GM21360 (cell line): ENCODE data around the gene C16orf95.
"Not testable (repeated sequence)": the region's sequence is repeated elsewhere in the genome, so short reads cannot be mapped to it uniquely, and the experiment has no call there.

Experiments used
- ATAC-seq: cut with Tn5 transposase; IDR thresholded peaks from one replicate; pipeline ENCODE4 v1.9.1; 2021; ENCODE audit warnings: mild to moderate bottlenecking, moderate library complexity; ENCODE audit not compliant: unreplicated experiment

The C16orf95 gene

GRCh38 chr16:87347932-87348615 is 30.9 kb upstream of the C16orf95 start:
- ATAC-seq = no peak

- no peak for ATAC-seq
Observed at GRCh38 chr16:87346517-87347060, 29.4 kb upstream of the C16orf95 start.

GRCh38 chr16:87345726-87346424 is 28.7 kb upstream of the C16orf95 start:
- ATAC-seq = no peak

- ATAC-seq = no peak
Observed at GRCh38 chr16:87344931-87345631, 27.9 kb upstream of the C16orf95 start.

GRCh38 chr16:87344165-87344930 is 27.2 kb upstream of the C16orf95 start:
- ATAC-seq = no peak

GRCh38 chr16:87343753-87344050 is 26.5 kb upstream of the C16orf95 start:
- no peak for ATAC-seq

- no peak for ATAC-seq
Observed at GRCh38 chr16:87342978-87343752, 26.0 kb upstream of the C16orf95 start.

- ATAC-seq = no peak
Observed at GRCh38 chr16:87342504-87342903, 25.3 kb upstream of the C16orf95 start.

- no peak for ATAC-seq
Observed at GRCh38 chr16:87340198-87340597, 23.0 kb upstream of the C16orf95 start.

- ATAC-seq = not testable (repeated sequence)
Observed at GRCh38 chr16:87339724-87340105, 22.5 kb upstream of the C16orf95 start.

- no peak for ATAC-seq
Observed at GRCh38 chr16:87339086-87339723, 22.0 kb upstream of the C16orf95 start.

- no peak for ATAC-seq
Observed at GRCh38 chr16:87338155-87338765, 21.1 kb upstream of the C16orf95 start.

- ATAC-seq = no peak
Observed at GRCh38 chr16:87337262-87337771, 20.1 kb upstream of the C16orf95 start.

- no peak for ATAC-seq
Observed at GRCh38 chr16:87336434-87337240, 19.4 kb upstream of the C16orf95 start.

- ATAC-seq = no peak
Observed at GRCh38 chr16:87335625-87336433, 18.6 kb upstream of the C16orf95 start.

GRCh38 chr16:87334651-87335624 is 17.7 kb upstream of the C16orf95 start:
- no peak for ATAC-seq
